Erythroblast (primary cell): ENCODE measurements around the gene SSBP2.
A peak's percentile ranks its signal among the peaks of the same experiment; 100 is the strongest.
"Not testable (repeated sequence)": the region's sequence is repeated elsewhere in the genome, so short reads cannot be mapped to it uniquely, and the experiment has no call there.

Source experiments
- DNase-seq, 2 experiments: peaks; one replicate each; lab custom pipeline; 2025; lab: John Stamatoyannopoulos, UW
- GATA1 ChIP-seq: IDR thresholded peaks from 2 replicates; pipeline ENCODE4 v1.6.1; 2011; ENCODE audit warnings: low read depth, mild to moderate bottlenecking, control low read depth, low read length, moderate library complexity
- POLR2A ChIP-seq: IDR thresholded peaks from 2 replicates; pipeline ENCODE4 v1.6.1; 2011; ENCODE audit warnings: mild to moderate bottlenecking, low read length

The SSBP2 gene

DNA sequence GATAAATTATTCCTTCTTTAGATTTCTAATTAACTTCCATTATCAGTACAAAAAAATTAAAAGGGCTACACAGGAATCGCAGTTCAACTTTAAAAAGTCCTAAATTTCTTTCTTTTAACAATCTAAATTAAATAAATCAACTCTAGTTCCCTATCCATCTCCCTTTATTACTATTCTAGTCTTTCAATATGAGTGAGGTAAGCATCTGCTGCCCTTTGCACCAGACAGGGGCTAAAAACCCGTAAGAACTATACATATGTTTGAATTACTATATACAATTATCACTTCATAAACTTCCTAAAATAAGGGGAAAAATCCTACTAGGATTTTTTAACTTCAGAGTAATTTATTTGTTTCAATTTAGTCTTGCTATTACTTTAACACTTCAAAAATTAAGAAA lies 145.6 kb downstream of the SSBP2 start:
- TF ChIP-seq POLR2A = no peak
- TF ChIP-seq GATA1 = no peak
- no peak for DNase-seq

GRCh38 chr5:81604193-81604592 lies 146.7 kb downstream of the SSBP2 start:
- no peak for DNase-seq
- TF ChIP-seq GATA1 (no peak), POLR2A (no peak)

DNA sequence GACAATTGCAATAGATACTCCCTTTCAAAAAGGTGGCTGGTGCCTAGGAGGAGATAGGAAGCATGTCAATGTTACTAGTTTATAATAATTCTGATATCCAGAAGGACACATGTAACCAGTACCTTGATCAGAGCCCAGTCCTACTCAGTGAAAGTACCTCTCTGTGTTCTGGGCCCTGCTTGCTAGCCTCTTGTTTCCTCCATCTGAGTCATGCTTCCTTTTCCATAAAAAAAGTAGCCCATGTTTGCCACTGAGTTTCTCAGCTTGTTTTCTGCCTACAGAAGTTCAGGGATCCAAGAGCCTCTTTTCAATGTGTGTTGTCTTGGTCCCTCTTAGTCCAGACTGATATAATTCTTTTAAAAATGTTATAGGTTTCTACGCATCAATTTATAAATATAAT lies 149.0 kb downstream of the SSBP2 start:
- no peak for DNase-seq
- TF ChIP-seq GATA1 (no peak), POLR2A (no peak)

DNA sequence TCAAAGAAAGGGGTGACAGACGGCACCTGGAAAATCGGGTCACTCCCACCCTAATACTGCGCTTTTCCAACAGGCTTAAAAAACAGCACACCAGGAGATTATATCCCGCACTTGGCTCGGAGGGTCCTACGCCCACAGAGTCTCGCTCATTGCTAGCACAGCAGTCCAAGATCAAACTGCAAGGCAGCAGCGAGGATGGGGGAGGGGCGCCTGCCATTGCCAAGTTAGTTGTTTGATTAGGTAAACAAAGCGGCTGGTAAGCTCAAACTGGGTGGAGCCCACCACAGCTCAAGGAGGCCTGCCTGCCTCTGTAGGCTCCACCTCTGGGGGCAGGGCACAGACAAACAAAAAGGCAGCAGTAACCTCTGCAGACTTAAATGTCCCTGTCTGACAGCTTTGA lies 158.8 kb downstream of the SSBP2 start:
- not testable (repeated sequence) for DNase-seq

DNA sequence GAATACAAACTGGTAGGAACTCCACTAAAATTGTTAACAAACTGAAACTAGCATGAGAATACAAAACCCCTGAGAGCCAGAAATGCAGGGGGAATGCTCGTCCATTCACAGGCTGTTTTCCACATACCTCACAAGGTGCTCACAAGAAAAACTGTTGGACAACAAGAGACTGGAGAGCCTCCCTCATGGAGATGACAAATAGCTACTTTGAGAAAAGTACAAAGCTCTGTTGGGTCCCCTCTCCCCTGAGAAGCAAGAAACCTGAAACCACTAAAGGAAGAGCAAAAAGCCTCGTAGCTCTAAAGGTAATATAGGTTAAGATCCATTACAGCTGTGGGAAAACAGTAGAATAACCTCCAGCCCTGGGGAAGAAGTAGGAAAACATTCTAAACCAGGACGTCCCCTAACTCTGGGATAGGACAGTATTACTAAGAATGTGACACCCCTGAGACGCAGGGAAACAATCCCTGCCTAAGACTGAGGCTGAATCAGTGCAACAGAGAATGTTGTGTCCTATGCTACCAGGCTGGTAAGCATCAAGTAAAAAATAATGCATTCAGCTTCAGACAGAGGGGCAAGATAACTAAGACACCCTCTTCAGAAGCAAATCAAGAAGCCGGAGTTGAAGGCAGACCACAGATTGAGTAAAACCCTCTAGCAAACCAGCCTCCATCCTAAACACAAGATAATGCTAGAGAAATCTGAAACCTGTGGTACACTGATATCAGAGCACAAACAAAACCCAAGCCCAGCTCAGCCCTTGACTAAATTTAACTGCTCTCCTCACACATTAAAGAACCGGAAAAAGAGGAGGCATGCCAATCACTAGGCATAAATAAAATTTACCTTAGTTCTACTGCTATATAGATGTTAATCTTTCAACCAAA lies 160.2 kb downstream of the SSBP2 start:
- DNase-seq = no peak
- TF ChIP-seq POLR2A (no peak), GATA1 (no peak)

DNA sequence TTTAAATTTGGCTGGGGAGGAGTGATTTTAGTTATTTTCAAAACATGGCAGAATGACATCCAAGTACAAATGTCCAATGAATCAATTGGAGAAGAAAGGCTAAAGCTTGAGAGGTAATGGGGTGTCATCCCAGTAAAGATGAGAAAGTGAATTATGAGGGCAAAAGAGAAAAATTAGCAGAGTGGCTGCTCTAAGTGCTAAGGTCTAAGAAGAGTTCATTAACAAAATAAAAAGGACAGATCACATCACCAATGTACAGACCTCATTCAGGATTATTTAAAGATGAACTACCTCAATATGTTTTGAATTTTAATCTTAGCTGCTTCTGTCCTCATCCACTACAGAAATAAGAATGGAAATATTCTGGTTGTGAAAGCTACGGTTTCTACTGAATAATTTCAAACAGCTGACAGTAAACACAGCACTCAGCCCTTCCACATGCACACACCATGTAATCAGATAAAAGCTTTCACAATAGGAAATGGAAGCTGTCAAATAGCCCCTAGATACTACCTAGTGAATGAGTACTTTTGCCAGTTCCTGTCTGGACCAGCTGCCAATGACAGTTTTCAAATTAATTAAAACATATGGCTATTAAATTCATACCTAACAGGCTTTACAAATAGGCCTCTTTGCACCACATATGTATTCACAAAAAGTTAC lies 171.5 kb downstream of the SSBP2 start:
- TF ChIP-seq GATA1 = no peak
- TF ChIP-seq POLR2A = no peak

GRCh38 chr5:81577091-81577490 lies 173.8 kb downstream of the SSBP2 start:
- no peak for TF ChIP-seq GATA1
- no peak for TF ChIP-seq POLR2A
- no peak for DNase-seq

More for the DNA sequence above, 171.5 kb downstream of the SSBP2 start:
- DNase-seq = peak in 1 of 2 experiments; percentile 3

GRCh38 chr5:81575924-81576323 lies 175.0 kb downstream of the SSBP2 start:
- peak in 1 of 2 experiments; percentile 28 for DNase-seq
- TF ChIP-seq POLR2A = no peak
- TF ChIP-seq GATA1 = no peak

GRCh38 chr5:81572201-81572600 lies 178.7 kb downstream of the SSBP2 start:
- TF ChIP-seq GATA1 (no peak), POLR2A (no peak)

DNA sequence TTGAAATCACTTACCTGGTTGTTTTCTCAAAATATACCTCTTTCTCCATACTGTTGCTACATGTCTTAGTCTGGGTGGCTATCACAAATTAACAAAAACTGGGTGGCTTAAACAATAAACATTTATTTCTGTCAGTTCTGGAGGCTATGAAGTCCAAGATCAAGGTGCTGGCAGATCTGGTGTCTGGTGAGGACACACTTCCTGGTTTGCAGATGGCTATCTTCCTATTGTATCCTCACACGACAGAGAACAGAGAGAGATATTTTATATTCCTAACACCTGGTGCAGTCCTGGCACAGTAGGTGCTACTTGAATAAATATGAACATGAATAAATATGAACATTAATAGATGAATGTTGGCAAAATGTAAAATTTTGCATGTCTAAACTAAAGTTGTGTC lies 192.7 kb downstream of the SSBP2 start:
- no peak for TF ChIP-seq GATA1
- TF ChIP-seq POLR2A = no peak
- no peak for DNase-seq

More at GRCh38 chr5:81572201-81572600, 178.7 kb downstream of the SSBP2 start:
- no peak for DNase-seq

- TF ChIP-seq POLR2A (no peak), GATA1 (no peak)
Observed at GRCh38 chr5:81556809-81557208, 194.1 kb downstream of the SSBP2 start.

GRCh38 chr5:81555865-81556264 lies 195.0 kb downstream of the SSBP2 start:
- DNase-seq = no peak
- TF ChIP-seq POLR2A = no peak
- TF ChIP-seq GATA1 = no peak

More at GRCh38 chr5:81556809-81557208, 194.1 kb downstream of the SSBP2 start:
- no peak for DNase-seq

DNA sequence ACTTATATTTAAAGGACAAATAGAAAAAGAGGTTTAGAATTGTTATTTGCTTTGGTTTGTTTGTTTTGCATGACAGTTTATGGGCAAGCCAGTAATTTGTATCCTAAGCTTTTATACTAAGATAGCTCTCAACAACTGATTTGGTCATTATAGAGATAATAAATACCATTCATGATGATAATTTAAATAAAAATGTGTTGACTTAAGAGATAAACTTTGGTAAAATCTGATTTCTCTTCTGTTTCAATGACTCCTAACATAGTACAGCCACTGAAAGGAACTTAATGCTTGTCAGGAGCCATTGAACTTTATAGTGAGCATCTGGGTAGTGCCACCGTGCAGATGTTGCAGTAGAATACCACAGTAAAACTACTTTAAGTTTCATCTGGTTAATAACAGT lies 196.2 kb downstream of the SSBP2 start:
- DNase-seq = no peak
- no peak for TF ChIP-seq GATA1
- TF ChIP-seq POLR2A = no peak

- TF ChIP-seq GATA1 = no peak
- no peak for TF ChIP-seq POLR2A
- DNase-seq = no peak
Observed at GRCh38 chr5:81553567-81554212, 197.2 kb downstream of the SSBP2 start.
